Measurements from ENCODE around the gene MYO5C.

The MYO5C gene

GRCh38 chr15:52262364-52262763 is 33.2 kb downstream of the MYO5C start:
- DNase-seq (ENCODE audit: low read depth), result no peak
- TF ChIP-seq, protein P1, sequence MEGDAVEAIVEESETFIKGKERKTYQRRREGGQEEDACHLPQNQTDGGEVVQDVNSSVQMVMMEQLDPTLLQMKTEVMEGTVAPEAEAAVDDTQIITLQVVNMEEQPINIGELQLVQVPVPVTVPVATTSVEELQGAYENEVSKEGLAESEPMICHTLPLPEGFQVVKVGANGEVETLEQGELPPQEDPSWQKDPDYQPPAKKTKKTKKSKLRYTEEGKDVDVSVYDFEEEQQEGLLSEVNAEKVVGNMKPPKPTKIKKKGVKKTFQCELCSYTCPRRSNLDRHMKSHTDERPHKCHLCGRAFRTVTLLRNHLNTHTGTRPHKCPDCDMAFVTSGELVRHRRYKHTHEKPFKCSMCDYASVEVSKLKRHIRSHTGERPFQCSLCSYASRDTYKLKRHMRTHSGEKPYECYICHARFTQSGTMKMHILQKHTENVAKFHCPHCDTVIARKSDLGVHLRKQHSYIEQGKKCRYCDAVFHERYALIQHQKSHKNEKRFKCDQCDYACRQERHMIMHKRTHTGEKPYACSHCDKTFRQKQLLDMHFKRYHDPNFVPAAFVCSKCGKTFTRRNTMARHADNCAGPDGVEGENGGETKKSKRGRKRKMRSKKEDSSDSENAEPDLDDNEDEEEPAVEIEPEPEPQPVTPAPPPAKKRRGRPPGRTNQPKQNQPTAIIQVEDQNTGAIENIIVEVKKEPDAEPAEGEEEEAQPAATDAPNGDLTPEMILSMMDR (IDR thresholded peaks at IDR 0.05; ENCODE audit: insufficient read depth, low read depth, low read length, missing control alignments), result no peak

GRCh38 chr15:52261498-52262242 is 33.9 kb downstream of the MYO5C start:
- H3K4me3 ChIP-seq (ENCODE audit: low read depth, low read length), result no peak overlapping the region
- peak; percentile 96 for DNase-seq (ENCODE audit: low read depth)
- TF ChIP-seq, protein P1 (IDR thresholded peaks at IDR 0.05; ENCODE audit: insufficient read depth, low read depth, low read length, missing control alignments), result peak; percentile 22

More at GRCh38 chr15:52262364-52262763, 33.2 kb downstream of the MYO5C start:
- no peak overlapping the region for H3K4me3 ChIP-seq (ENCODE audit: low read depth, low read length)

GRCh38 chr15:52261026-52261425 is 34.6 kb downstream of the MYO5C start:
- no peak for DNase-seq (ENCODE audit: low read depth)
- TF ChIP-seq, protein P1 (IDR thresholded peaks at IDR 0.05; ENCODE audit: insufficient read depth, low read depth, low read length, missing control alignments), result no peak
- H3K4me3 ChIP-seq (ENCODE audit: low read depth, low read length), result no peak overlapping the region

DNA sequence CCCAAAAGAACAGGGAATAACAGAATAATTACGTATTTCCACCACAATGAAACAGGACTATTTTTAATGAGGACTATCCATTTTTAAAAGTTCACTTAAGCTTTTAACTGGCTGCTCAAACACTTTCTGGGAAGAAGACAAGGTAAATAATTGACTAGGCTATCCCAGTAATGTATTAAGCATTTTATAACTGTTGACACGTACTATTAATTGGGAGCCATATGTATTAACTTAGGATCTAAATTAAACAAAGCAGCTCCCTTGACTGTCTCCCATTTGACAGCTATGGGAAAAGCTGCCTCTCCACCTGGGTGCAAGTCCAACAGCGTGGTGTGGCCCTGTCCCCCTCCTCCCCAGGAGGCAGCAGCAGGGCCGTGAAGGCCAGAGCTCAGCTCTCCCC is 36.1 kb downstream of the MYO5C start:
- DNase-seq (ENCODE audit: low read depth), result no peak
- TF ChIP-seq, protein P1 (IDR thresholded peaks at IDR 0.05; ENCODE audit: insufficient read depth, low read depth, low read length, missing control alignments), result no peak

DNA sequence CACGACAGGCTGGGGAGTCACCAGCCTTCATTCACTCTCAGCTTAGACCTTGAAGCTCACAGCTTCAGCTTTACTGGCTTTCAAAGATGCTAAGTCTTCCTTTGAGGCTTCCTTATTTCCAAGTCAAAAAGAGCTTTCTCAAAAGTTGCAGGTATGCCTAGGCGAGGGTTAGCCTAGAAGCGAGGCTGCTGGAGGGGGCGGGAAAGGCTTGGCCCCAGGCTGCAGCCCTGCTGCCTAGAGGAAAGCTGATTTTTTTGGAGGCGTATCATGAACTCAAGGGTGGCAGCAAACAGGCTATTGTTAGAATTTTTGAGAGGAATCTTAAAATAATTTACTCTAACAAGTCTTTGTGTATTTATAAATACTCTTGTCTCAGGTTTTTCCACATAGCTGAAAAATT is 37.1 kb downstream of the MYO5C start:
- no peak for DNase-seq (ENCODE audit: low read depth)
- TF ChIP-seq, protein P1 (IDR thresholded peaks at IDR 0.05; ENCODE audit: insufficient read depth, low read depth, low read length, missing control alignments), result no peak
- H3K4me3 ChIP-seq (ENCODE audit: low read depth, low read length), result no peak overlapping the region

More for the DNA sequence above, 36.1 kb downstream of the MYO5C start:
- H3K4me3 ChIP-seq (ENCODE audit: low read depth, low read length), result no peak overlapping the region

DNA sequence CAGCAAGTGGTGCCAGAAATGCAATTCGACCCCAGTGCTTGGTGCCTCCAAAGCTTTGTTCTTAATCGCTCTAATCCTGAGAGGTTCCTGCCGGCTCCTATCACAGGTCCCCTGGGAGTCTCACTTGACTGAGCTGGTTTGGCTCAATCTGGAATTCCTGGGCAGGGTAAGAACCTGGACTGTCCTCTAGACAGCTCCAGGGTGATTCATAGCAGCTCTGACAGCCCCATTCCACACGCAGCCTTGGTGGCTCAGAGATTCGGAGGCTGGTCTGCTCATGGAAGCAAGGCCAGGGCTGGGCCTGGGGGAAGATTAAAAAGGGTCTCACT is 37.9 kb downstream of the MYO5C start:
- no peak overlapping the region for H3K4me3 ChIP-seq (ENCODE audit: low read depth, low read length)
- TF ChIP-seq, protein P1 (IDR thresholded peaks at IDR 0.05; ENCODE audit: insufficient read depth, low read depth, low read length, missing control alignments), result no peak
- DNase-seq (ENCODE audit: low read depth), result no peak

All from GM12865 (cell line).